H9 (cell line): ENCODE results near the gene SERPINB11. TPM values are rescaled to one million over a fixed set of nuclear protein-coding genes. Genes with fewer than 3 reads are reported as not detected.

Experiments used
- DNase-seq: peaks from one replicate; pipeline ENCODE4 v3.0.0-alpha.2; 2017
- H2AFZ ChIP-seq: one replicate; pipeline ENCODE4 v1.6.1; 2013; ENCODE audit warnings: mild to moderate bottlenecking, low read length, control low read depth, moderate library complexity
- H2AK5ac ChIP-seq: 2 replicates; pipeline ENCODE4 v1.6.1; 2013; ENCODE audit warnings: low read length, control low read depth, mixed read lengths; ENCODE audit not compliant: insufficient read length
- H2BK120ac ChIP-seq: one replicate; pipeline ENCODE4 v1.6.1; 2013; ENCODE audit warnings: low read depth, mild to moderate bottlenecking, low read length, control low read depth, inconsistent platforms; ENCODE audit not compliant: poor library complexity, severe bottlenecking
- H2BK12ac ChIP-seq: 2 replicates; pipeline ENCODE4 v1.6.1; 2013; ENCODE audit warnings: low read length, control low read depth, mixed read lengths, low read depth; ENCODE audit not compliant: insufficient read length
- H2BK15ac ChIP-seq: 2 replicates; pipeline ENCODE4 v1.6.1; 2013; ENCODE audit warnings: low read depth, low read length, control low read depth
- H2BK20ac ChIP-seq: one replicate; pipeline ENCODE4 v1.6.1; 2013; ENCODE audit warnings: low read depth, mild to moderate bottlenecking, low read length, control low read depth, inconsistent platforms; ENCODE audit not compliant: poor library complexity, severe bottlenecking
- H2BK5ac ChIP-seq: 2 replicates; pipeline ENCODE4 v1.6.1; 2013; ENCODE audit warnings: low read length, control low read depth, mixed read lengths; ENCODE audit not compliant: insufficient read length
- H3K14ac ChIP-seq: 2 replicates; pipeline ENCODE4 v1.6.1; 2013; ENCODE audit warnings: low read length, control low read depth; ENCODE audit not compliant: insufficient read depth
- H3K18ac ChIP-seq: 2 replicates; pipeline ENCODE4 v1.6.1; 2013; ENCODE audit warnings: low read depth, mild to moderate bottlenecking, mixed read lengths, low read length, control low read depth; ENCODE audit not compliant: insufficient read length
- H3K23ac ChIP-seq: 2 replicates; pipeline ENCODE4 v1.6.1; 2013; ENCODE audit warnings: low read length, control low read depth, mixed read lengths, low read depth; ENCODE audit not compliant: insufficient read length
- H3K23me2 ChIP-seq: 2 replicates; pipeline ENCODE4 v1.6.1; 2013; ENCODE audit warnings: low read depth, mild to moderate bottlenecking, mixed read lengths, low read length, control low read depth; ENCODE audit not compliant: insufficient read length, poor library complexity, severe bottlenecking
- H3K27ac ChIP-seq: 2 replicates; pipeline ENCODE4 v1.5.1; 2013; ENCODE audit warnings: low read length, control low read depth, mixed read lengths, low read depth; ENCODE audit not compliant: insufficient read length
- H3K27me3 ChIP-seq: 2 replicates; pipeline ENCODE4 v1.6.1; 2013; ENCODE audit warnings: low read length, control low read depth, inconsistent platforms; ENCODE audit not compliant: insufficient read depth
- H3K4ac ChIP-seq: 2 replicates; pipeline ENCODE4 v1.6.1; 2013; ENCODE audit warnings: low read depth, mild to moderate bottlenecking, control low read depth, inconsistent platforms, low read length, moderate library complexity
- H3K4me1 ChIP-seq: 2 replicates; pipeline ENCODE4 v1.6.1; 2013; ENCODE audit warnings: low read length, control low read depth, inconsistent platforms; ENCODE audit not compliant: insufficient read depth
- H3K4me2 ChIP-seq: 2 replicates; pipeline ENCODE4 v1.6.1; 2013; ENCODE audit warnings: low read length, control low read depth, mixed read lengths; ENCODE audit not compliant: insufficient read length, insufficient read depth
- H3K56ac ChIP-seq: 2 replicates; pipeline ENCODE4 v1.6.1; 2013; ENCODE audit warnings: low read depth, mild to moderate bottlenecking, mixed read lengths, low read length, control low read depth; ENCODE audit not compliant: insufficient read length
- H3K79me1 ChIP-seq: 2 replicates; pipeline ENCODE4 v1.6.1; 2013; ENCODE audit warnings: low read depth, mild to moderate bottlenecking, moderate library complexity, low read length, control low read depth, inconsistent platforms; ENCODE audit not compliant: insufficient read depth, poor library complexity, severe bottlenecking
- H3K79me2 ChIP-seq: 2 replicates; pipeline ENCODE4 v1.6.1; 2013; ENCODE audit warnings: low read length, control low read depth, inconsistent platforms; ENCODE audit not compliant: insufficient read depth
- H3K9ac ChIP-seq: 2 replicates; pipeline ENCODE4 v1.6.1; 2013; ENCODE audit warnings: low read length, control low read depth, mixed read lengths; ENCODE audit not compliant: insufficient read length; ENCODE audit errors: extremely low read depth
- H3K9me3 ChIP-seq: one replicate; pipeline ENCODE4 v1.6.1; 2013; ENCODE audit warnings: low read depth, low read length, inconsistent platforms; ENCODE audit not compliant: control insufficient read depth
- H3T11ph ChIP-seq: one replicate; pipeline ENCODE4 v1.6.1; 2013; ENCODE audit warnings: mild to moderate bottlenecking, low read length, control low read depth, inconsistent platforms
- H4K20me1 ChIP-seq: one replicate; pipeline ENCODE4 v1.6.1; 2013; ENCODE audit not compliant: control insufficient read depth, insufficient read length, insufficient read depth
- H4K5ac ChIP-seq: 2 replicates; pipeline ENCODE4 v1.6.1; 2013; ENCODE audit warnings: low read depth, mild to moderate bottlenecking, mixed read lengths, low read length, control low read depth; ENCODE audit not compliant: insufficient read length
- H4K8ac ChIP-seq: replicated peaks from 2 replicates; pipeline ENCODE4 v1.6.1; 2013; ENCODE audit warnings: low read length, control low read depth, mixed read lengths, low read depth; ENCODE audit not compliant: insufficient read length
- H4K91ac ChIP-seq: 2 replicates; pipeline ENCODE4 v1.6.1; 2013; ENCODE audit warnings: low read depth, mild to moderate bottlenecking, moderate library complexity, mixed read lengths, low read length, control low read depth; ENCODE audit not compliant: insufficient read length
- H3K27ac Mint-ChIP-seq, 3 experiments: 2 replicates in 2 of 3; 3 replicates in 1 of 3; pipeline ENCODE4 v1.8.0; 2020 to 2021; ENCODE audit warnings: mixed read lengths in 3 of 3, mild to moderate bottlenecking in 1 of 3, moderate library complexity in 1 of 3
- H3K27me3 Mint-ChIP-seq: 2 replicates; pipeline ENCODE4 v1.8.0; 2021; ENCODE audit warnings: low read depth, mild to moderate bottlenecking, moderate library complexity, mixed read lengths
- H3K36me3 Mint-ChIP-seq, 3 experiments: 2 replicates in 2 of 3; 3 replicates in 1 of 3; pipeline ENCODE4 v1.8.0; 2020 to 2021; ENCODE audit warnings: low read depth in 3 of 3, mixed read lengths in 3 of 3; ENCODE audit not compliant: insufficient read depth in 1 of 3
- H3K4me1 Mint-ChIP-seq, 2 experiments: 2 replicates each; pipeline ENCODE4 v1.8.0; 2020; ENCODE audit warnings: mixed read lengths in 2 of 2
- H3K4me3 Mint-ChIP-seq, 2 experiments: 2 replicates in 1 of 2; 3 replicates in 1 of 2; pipeline ENCODE4 v1.8.0; 2020 to 2021; ENCODE audit warnings: mild to moderate bottlenecking in 2 of 2, mixed read lengths in 2 of 2, moderate library complexity in 1 of 2
- H3K9me3 Mint-ChIP-seq, 2 experiments: 2 replicates in 1 of 2; 3 replicates in 1 of 2; pipeline ENCODE4 v1.8.0; 2020; ENCODE audit warnings: mild to moderate bottlenecking in 2 of 2, mixed read lengths in 2 of 2, moderate library complexity in 1 of 2
- WGBS: extraction: QIAGEN DNeasy Blood & Tissue Kit; methylation state at CpG from one replicate; pipeline ENCODE4 v1.1.7; 2013; ENCODE audit warnings: missing lambda C conversion rate, low lambda C conversion rate, mixed read lengths; ENCODE audit not compliant: insufficient read length; ENCODE audit errors: extremely low coverage; 5-methylcytosine and 5-hydroxymethylcytosine counted together
- total RNA-seq: library from RNA; stranded (reverse); gene quantifications from 2 replicates; pipeline ENCODE4 v1.2.1, GENCODE V29; 2021
- TF ChIP-seq, protein P1 (sequence below): fragments of 200-600 bp; sonication (generic); conservative IDR thresholded peaks from 3 replicates; pipeline ENCODE4 v1.8.0; 2021; ENCODE audit warnings: antibody characterized with exemption, mild to moderate bottlenecking

Gene SERPINB11
- total RNA-seq, 1 experiment from 2014 or later = not detected

DNA sequence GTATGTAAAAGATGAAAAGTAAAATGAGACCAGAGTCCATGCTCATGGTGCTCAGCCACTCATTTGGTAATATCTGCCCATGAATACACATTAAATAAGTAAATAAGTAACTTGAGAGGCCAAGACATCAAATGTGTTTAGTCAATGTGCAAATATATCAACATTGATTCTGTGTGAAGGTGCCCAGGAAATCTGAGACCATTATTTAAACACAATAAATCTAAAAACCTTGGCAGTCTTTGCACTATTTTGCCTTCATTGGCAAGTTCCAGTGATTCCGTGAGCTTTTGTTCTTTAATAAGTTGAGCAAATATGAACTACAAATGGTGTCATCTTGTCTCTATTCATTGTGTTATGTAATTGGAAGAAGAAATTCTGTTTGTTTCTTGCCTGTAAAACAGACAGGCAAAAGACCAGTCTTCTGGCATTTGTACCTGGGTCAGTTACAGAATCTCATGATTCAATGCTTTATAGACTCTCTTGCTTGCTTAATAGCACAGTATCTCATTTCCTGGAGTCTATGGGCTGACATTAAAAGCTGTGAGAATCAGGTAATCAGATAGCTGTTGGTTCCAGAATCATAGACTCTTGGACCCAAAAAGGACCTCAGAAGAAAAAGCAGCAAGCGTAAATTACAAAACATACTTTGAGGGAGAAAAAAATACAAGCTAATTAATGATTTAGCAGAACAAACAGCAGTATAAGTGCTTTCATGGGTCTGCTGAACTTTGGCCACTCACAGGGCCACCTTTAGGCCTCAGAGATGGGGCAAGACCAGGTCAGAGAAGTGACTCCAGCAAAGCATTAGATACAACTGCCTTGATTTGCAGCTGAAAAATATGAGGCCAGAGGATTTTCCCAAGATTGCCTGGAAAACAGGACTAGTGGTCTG is 21.1 kb upstream of the SERPINB11 start:
- Histone ChIP-seq H2BK15ac (no peak overlapping the region), H3K79me2 (no peaks in the 10 kb centered on the region), H2BK5ac (no peak overlapping the region), H4K20me1 (no peaks in the 10 kb centered on the region), H3K9ac (no peak overlapping the region), H3K4ac (no peak overlapping the region), H2BK20ac (no peak overlapping the region), H3K23me2 (no peaks in the 10 kb centered on the region), H2AK5ac (no peak overlapping the region), H2AFZ (no peak overlapping the region), H3K23ac (no peak overlapping the region), H2BK12ac (no peak overlapping the region), H3K9me3 (no peaks in the 10 kb centered on the region), H4K8ac (no peak overlapping the region), H3K4me2 (no peak overlapping the region), H3K79me1 (no peaks in the 10 kb centered on the region), H3T11ph (no peak overlapping the region), H3K18ac (no peak overlapping the region), H3K27me3 (no peaks in the 10 kb centered on the region), H2BK120ac (no peak overlapping the region), H3K4me1 (peaks cover 4% of the 10 kb centered on the region; the same call in 1 of the 2 replicates), H4K91ac (no peak overlapping the region), H4K5ac (no peak overlapping the region), H3K14ac (no peak overlapping the region), H3K56ac (no peak overlapping the region), H3K27ac (no peak overlapping the region)
- Mint-ChIP-seq H3K4me3 (no peak overlapping the region), H3K27ac (no peak overlapping the region), H3K27me3 (no peaks in the 10 kb centered on the region; the same call in 1 of the 2 replicates), H3K4me1 (peaks cover 24 to 25% of the 10 kb centered on the region in 2 experiments), H3K36me3 (peaks cover 0 to 3% (median 0%) of the 10 kb centered on the region in 3 experiments; a peak in 2 of 7 replicates), H3K9me3 (peaks cover 0 to 2% of the 10 kb centered on the region in 2 experiments)
- DNase-seq = no peak
- WGBS = no CpG with 5 or more reads among the region's 2 CpGs
- TF ChIP-seq, protein P1, sequence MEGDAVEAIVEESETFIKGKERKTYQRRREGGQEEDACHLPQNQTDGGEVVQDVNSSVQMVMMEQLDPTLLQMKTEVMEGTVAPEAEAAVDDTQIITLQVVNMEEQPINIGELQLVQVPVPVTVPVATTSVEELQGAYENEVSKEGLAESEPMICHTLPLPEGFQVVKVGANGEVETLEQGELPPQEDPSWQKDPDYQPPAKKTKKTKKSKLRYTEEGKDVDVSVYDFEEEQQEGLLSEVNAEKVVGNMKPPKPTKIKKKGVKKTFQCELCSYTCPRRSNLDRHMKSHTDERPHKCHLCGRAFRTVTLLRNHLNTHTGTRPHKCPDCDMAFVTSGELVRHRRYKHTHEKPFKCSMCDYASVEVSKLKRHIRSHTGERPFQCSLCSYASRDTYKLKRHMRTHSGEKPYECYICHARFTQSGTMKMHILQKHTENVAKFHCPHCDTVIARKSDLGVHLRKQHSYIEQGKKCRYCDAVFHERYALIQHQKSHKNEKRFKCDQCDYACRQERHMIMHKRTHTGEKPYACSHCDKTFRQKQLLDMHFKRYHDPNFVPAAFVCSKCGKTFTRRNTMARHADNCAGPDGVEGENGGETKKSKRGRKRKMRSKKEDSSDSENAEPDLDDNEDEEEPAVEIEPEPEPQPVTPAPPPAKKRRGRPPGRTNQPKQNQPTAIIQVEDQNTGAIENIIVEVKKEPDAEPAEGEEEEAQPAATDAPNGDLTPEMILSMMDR = no peak
